ENCODE measurements around the gene ATP6V0A1. TPM values are rescaled to one million over a fixed set of nuclear protein-coding genes. Genes with fewer than 3 reads are reported as not detected.

ATP6V0A1 gene
- total RNA-seq: 36.4 and 37.3 TPM in 2 replicates
- polyA plus RNA-seq: 49.2 and 55.9 TPM in 2 replicates
- polyA plus RNA-seq (2011; cell fraction: cytosol; rRNA removed): 23.8 and 26.4 TPM in 2 replicates
- 112 and 129 TPM in 2 replicates for polyA plus RNA-seq (2011; cell fraction: nucleus; rRNA removed)
- polyA plus RNA-seq (2012): 27.7 and 32.3 TPM in 2 replicates
- 106 and 151 TPM in 2 replicates for polyA minus RNA-seq
- 19.3 TPM for polyA minus RNA-seq (2011; cell fraction: cytosol; rRNA and poly(A)+ RNA removed)
- polyA minus RNA-seq (2011; cell fraction: nucleus; rRNA and poly(A)+ RNA removed): 70.8 and 102 TPM in 2 replicates
- percentile 65 among the genes with signal in this experiment for Bru-seq, nascent RNA
- BruChase-seq, experiment 1, labeled RNA remaining after a 6-hour chase: percentile 71 among the genes with signal in this experiment
- BruChase-seq, experiment 2, labeled RNA remaining after a 2-hour chase: percentile 76 among the genes with signal in this experiment
- long read RNA-seq, full-length matches to known transcripts: 26 of 39 reads
- long read RNA-seq, partial matches to known transcripts: 3 of 39 reads
- long read RNA-seq, other reads (novel, unspliced or antisense): 10 of 39 reads

DNA sequence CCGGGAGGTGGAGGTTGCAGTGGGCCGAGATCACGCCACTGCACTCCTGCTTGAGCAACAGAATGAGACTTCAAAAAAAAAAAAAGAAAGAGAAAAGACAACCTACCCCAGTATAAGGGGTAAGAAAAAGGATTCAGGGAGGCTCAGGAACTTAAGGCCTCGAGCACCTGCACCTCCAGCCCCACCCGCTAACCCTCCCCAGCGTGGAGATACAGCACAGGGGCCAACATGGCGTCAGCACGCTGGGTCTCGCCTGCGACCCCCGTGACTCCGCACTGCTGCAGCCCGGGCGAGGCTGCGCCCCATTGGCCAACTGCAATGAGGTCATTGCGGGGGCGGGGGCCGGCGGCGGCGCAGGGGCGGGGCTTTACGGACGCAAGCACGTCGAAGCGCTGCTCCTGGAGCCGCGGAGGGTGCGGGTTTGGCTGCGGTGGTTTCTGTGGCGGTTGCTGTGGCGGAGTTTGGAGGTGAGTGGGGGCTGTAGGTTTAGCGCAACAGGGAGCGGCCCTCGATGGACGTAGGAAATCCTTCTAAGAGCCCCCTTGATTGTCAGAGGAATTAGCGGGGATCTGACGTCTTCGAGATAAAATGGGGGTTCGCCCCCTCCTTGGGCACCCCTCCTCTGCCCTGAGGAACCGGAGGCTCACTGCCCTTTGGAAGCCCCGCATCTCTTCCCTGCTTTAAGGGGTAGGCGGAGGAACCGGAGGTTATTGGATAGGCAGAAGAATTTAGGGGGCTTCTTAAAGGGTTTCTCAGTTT is at the start of gene ATP6V0A1:
ATP6V0A1 (plus strand) TSS at position 382 of the 759 bp plus-strand sequence. CDS start 2,017 bp downstream, outside the sequence.
- dilution Hi-C loops (cut with MboI; ENCODE audit: extremely low pct_ligation_motif_present, low sequenced_read_pairs): no loop called here

More for the DNA sequence above, at the start of gene ATP6V0A1:
- DNase-seq (ENCODE audit: low read depth, low spot score) (peak; percentile 91), FAIRE-seq (peak; percentile 62)
- H3K9me3 ChIP-seq (replicated peaks; ENCODE audit: control insufficient read depth, insufficient read depth, low read length): no peaks in the 10 kb centered on the region
- H3K4me2 ChIP-seq (ENCODE audit: insufficient read depth, low read length): peak within 1 kb of the TSS; percentile 92
- peaks cover 37% of the 10 kb centered on the region for H3K4me1 ChIP-seq (ENCODE audit: control insufficient read depth, extremely low read depth, insufficient read depth, low read length)
- H3K9ac ChIP-seq (replicated peaks; ENCODE audit: extremely low read depth, insufficient read depth, low read length): peak within 1 kb of the TSS; percentile 66
- H3K9me1 ChIP-seq (replicated peaks; ENCODE audit: control insufficient read depth, extremely low read depth, insufficient read depth, low read length): no peaks in the 10 kb centered on the region
- BruUV-seq (replicated peaks): no TSS peak
- H4K20me1 ChIP-seq (replicated peaks; ENCODE audit: control insufficient read depth, extremely low read depth, insufficient read depth, low read length): peaks cover 2% of the 10 kb centered on the region
- peaks cover 0 to 2% of the 10 kb centered on the region in 2 experiments for H3K36me3 ChIP-seq (ENCODE audit: control insufficient read depth in 2 of 2, extremely low read depth in 1 of 2, insufficient read depth in 2 of 2, low read length in 2 of 2)
- intact Hi-C loops (cut with micrococcal nuclease): loop anchor here (2.0 to 5.0 kb wide), 2 partner anchors 16 to 51 kb away; no protein-coding TSS in a partner anchor
- H3K4me3 ChIP-seq (replicated peaks in 1 of 3; ENCODE audit: insufficient read depth in 1 of 3, low read depth in 1 of 3, low read length in 3 of 3): peak within 1 kb of the TSS; percentile 67 to 80 (median 78)
- TF ChIP-seq MYC (IDR thresholded peaks at IDR 0.05; ENCODE audit: low read depth, low read length) (peak; percentile 63), POLR2A (IDR thresholded peaks at IDR 0.05; ENCODE audit: low read depth, low read length) (peak; percentile 79), FOS (IDR thresholded peaks at IDR 0.05; ENCODE audit: borderline replicate concordance, insufficient read depth, low read length) (no peak), POLR2AphosphoS5 (IDR thresholded peaks at IDR 0.05; ENCODE audit: insufficient read depth, low read depth, low read length) (peak; percentile 68)
- ChIA-PET POLR2A (no interaction called here), CTCF (interaction anchor here (1.0 to 1.6 kb wide), 7 partner anchors 17 to 147 kb away, joined by 3 to 9 read pairs (median 5); partner anchors contain the start of gene CAVIN1)
- H3K27me3 ChIP-seq (ENCODE audit: control insufficient read depth in 2 of 2, insufficient read depth in 2 of 2, low read length in 2 of 2): no peaks in the 10 kb centered on the region
- H2AFZ ChIP-seq (ENCODE audit: low read depth, low read length): peak within 1 kb of the TSS; percentile 79
- H3K79me2 ChIP-seq (ENCODE audit: control insufficient read depth, insufficient read depth, low read length): peaks cover 8% of the 10 kb centered on the region
- peak within 1 kb of the TSS; percentile 57 for H3K27ac ChIP-seq (ENCODE audit: insufficient read depth, low read depth, low read length)

Measured in endothelial cell of umbilical vein (primary cell).